Heart right ventricle (tissue), 16 donors: ENCODE data around the gene CFAP58. TPM values are rescaled to one million over a fixed set of nuclear protein-coding genes. Genes with fewer than 3 reads are reported as not detected.

ENCODE experiments used
- ATAC-seq, 8 donors: fragments of 200-7000 bp; cut with Tn5 transposase; one replicate each; pipeline ENCODE4 v1.9.1; 2020; ENCODE audit warnings: mild to moderate bottlenecking in 8 of 8, moderate library complexity in 8 of 8, moderate number of reproducible peaks in 1 of 8
- DNase-seq, 2 donors: peaks; one replicate each; pipeline ENCODE4 v3.0.0-alpha.2; 2020
- H3K27ac ChIP-seq, 10 donors: fragments of 200-600 bp; sonication (generic) in 2 of 10; one replicate each; pipeline versions ENCODE4 v1.5.0 to v1.8.0; 2020 to 2022; ENCODE audit warnings: mild to moderate bottlenecking in 3 of 10
- H3K27me3 ChIP-seq, 7 donors: fragments of 200-600 bp; one replicate each; pipeline ENCODE4 v1.8.0; 2021 to 2022; ENCODE audit warnings: mild to moderate bottlenecking in 2 of 7
- H3K36me3 ChIP-seq, 9 donors: fragments of 200-600 bp; sonication (generic) in 1 of 9; one replicate each; pipeline versions ENCODE4 v1.5.0 to v1.8.0; 2020 to 2022; ENCODE audit warnings: mild to moderate bottlenecking in 2 of 9
- H3K4me1 ChIP-seq, 9 donors: fragments of 200-600 bp; sonication (generic) in 1 of 9; one replicate each; pipeline versions ENCODE4 v1.5.0 to v1.8.0; 2020 to 2022; ENCODE audit warnings: mild to moderate bottlenecking in 4 of 9
- H3K4me3 ChIP-seq, 10 donors: fragments of 200-600 bp; sonication (generic) in 2 of 10; one replicate each; pipeline versions ENCODE4 v1.5.0 to v1.8.0; 2020 to 2022; ENCODE audit warnings: mild to moderate bottlenecking in 7 of 10, moderate library complexity in 2 of 10
- H3K9me3 ChIP-seq, 11 donors: fragments of 200-600 bp in 10 of 11; sonication (generic) in 2 of 11; one replicate each; pipeline versions ENCODE4 v1.5.0 to v1.8.0; 2013 to 2022; ENCODE audit warnings: mild to moderate bottlenecking in 2 of 11, control low read depth in 1 of 11, moderate library complexity in 1 of 11
- WGBS, 2 donors: extraction: QIAGEN DNeasy Blood & Tissue Kit; methylation state at CpG; one replicate each; pipeline ENCODE4 v1.1.7; 2013; ENCODE audit warnings: inconsistent platforms in 1 of 2; 5-methylcytosine and 5-hydroxymethylcytosine counted together
- intact Hi-C, 10 donors: fragments of 100-400 bp; cut with DNase I; formaldehyde crosslinking; loops; one replicate each; pipeline versions ENCODE4 v1.11.1 to v1.14.2; 2022
- polyA plus RNA-seq, 2 donors: library from polyadenylated mRNA; stranded (reverse); fragments of 200-250 nt; gene quantifications; one replicate each; pipeline ENCODE4 v1.2.3, GENCODE V29; 2013
- total RNA-seq, 10 donors: library from RNA; stranded (reverse); fragmentation: NEBNext Ultra II Directional in 3 of 10; extraction: Animal tissue kit (Norgen Biotek cat#: 25700) in 3 of 10; gene quantifications; one replicate each; pipeline versions ENCODE4 v1.2.1 to v1.2.4, GENCODE V29; 2021 to 2023
- TF ChIP-seq, protein P1 (sequence below), 9 donors: fragments of 200-600 bp; sonication (generic) in 2 of 9; IDR thresholded peaks; one replicate each; pipeline versions ENCODE4 v1.5.0 to v1.8.0; 2021 to 2022; ENCODE audit warnings: antibody characterized with exemption in 9 of 9, mild to moderate bottlenecking in 5 of 9, moderate library complexity in 1 of 9
- donor health status: Arrhythmogenic right ventricular cardiomyopathy.
- donor health status: ischemic (EF 13 %, LVEDD 7.1; RV severe dilation, severe dysfunction).
- donor health status: healthy with polysubstance abuse.
- donor health status: DM: no; HTN: yes; CAD: no.
- donor health status: DM: no; HTN: no; CAD: no.
- donor health status: ischemic (EF 25% LVEDD 6.9; RV normal size, moderate dysfunction).
- donor health status: ischemic (EF 25% LVEDD 5.7; RV mildly dilated, moderate dysfunction).
- donor health status: healthy.
- donor health status: DM: yes; HTN: yes; CAD: no.
- donor health status: Ischemic cardiomyopathy.
- donor health status: ischemic (EF 35%, LVEDD 5.7; RV mildly dilated, moderate dysfunction).
- donor health status: nonischemic (EF 11% LVEDD 7.7; RV severe dilation, severe dysfunction).
- donor health status: DM: yes; HTN: yes; CAD: no.
- donor health status: PGD.
- donor health status: ischemic (EF 29% LVEDD 5.4; RV normal size, mild dysfunction).
- donor health status: nonischemic (EF 23%, LVEDD 6.1; RV moderate dilation, normal function).

The CFAP58 gene
- total and polyA plus RNA-seq, 12 donors, result 0.58 to 5.8 (median 3.0) TPM

DNA sequence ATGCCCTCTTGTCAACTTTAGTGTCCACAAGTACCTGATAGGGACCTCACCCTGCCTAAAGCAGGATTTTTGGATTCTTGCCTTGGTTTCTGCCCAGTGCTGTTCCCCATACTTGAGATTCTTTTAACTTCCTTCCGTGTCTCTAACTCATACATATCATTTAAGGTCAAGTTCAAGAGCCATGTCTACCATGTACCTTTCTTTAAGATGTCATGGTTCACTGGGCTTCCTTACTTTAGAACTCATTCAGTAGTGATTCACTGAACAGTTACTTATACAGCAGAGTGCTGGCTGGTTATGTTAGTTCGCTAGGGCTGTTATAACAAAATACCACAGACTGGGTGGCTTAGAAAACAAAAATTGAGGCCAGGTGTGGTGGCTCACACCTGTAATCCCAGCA is 5.0 kb upstream of the CFAP58 start:
- DNase-seq (no peak), ATAC-seq (no peak)
- TF ChIP-seq, protein P1, sequence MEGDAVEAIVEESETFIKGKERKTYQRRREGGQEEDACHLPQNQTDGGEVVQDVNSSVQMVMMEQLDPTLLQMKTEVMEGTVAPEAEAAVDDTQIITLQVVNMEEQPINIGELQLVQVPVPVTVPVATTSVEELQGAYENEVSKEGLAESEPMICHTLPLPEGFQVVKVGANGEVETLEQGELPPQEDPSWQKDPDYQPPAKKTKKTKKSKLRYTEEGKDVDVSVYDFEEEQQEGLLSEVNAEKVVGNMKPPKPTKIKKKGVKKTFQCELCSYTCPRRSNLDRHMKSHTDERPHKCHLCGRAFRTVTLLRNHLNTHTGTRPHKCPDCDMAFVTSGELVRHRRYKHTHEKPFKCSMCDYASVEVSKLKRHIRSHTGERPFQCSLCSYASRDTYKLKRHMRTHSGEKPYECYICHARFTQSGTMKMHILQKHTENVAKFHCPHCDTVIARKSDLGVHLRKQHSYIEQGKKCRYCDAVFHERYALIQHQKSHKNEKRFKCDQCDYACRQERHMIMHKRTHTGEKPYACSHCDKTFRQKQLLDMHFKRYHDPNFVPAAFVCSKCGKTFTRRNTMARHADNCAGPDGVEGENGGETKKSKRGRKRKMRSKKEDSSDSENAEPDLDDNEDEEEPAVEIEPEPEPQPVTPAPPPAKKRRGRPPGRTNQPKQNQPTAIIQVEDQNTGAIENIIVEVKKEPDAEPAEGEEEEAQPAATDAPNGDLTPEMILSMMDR (IDR thresholded peaks at IDR 0.05), result no peak
- WGBS, 2 donors, result 68 to 79% methylated on average over 2 of the region's 2 CpGs
- Histone ChIP-seq H3K27me3 (no peaks in the 10 kb centered on the region), H3K4me1 (peaks cover 0 to 71% (median 21%) of the 10 kb centered on the region in 9 donors), H3K27ac (peak overlapping the region in 2 of 10 donors; percentile 56 to 90), H3K36me3 (no peaks in the 10 kb centered on the region), H3K4me3 (no peak overlapping the region), H3K9me3 (no peaks in the 10 kb centered on the region)
- intact Hi-C loops, result loop anchor here in 4 of 10 donors (5.0 to 10.0 kb wide), 3 partner anchors 41 to 464 kb away; no protein-coding TSS in a partner anchor

DNA sequence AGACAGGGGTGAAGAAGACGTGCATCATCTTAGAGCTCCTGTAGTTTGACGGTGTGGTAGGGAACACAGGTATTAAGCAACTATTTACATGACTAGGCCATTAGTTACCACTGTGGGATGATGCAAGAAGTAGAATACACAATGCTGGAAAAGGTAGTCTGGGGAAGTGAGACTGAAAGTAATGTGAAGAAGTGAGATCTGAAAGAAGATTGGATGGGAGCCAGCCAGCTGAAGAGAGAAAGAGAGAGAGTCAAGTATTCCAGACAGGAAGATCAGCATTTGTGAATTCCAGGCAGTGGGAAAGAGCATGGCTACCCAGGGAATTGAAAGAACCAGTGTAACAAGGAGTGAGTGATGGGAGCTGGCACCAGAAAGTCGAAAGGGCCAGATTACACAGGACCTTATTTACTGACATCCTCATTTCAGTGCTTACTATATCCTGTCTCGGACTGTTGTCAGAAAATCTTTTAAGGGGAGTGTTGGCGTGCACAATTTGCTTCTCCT is 4.0 kb upstream of the CFAP58 start:
- intact Hi-C loops, result loop anchor here (1.0 to 10.0 kb wide), 6 partner anchors 42 to 465 kb away; no protein-coding TSS in a partner anchor
- peak overlapping the region in 6 of 10 donors; percentile 9 to 40 (median 30) for H3K4me3 ChIP-seq
- H3K27me3 ChIP-seq, result no peaks in the 10 kb centered on the region
- H3K27ac ChIP-seq, result peak overlapping the region; percentile 1 to 90 (median 58)
- DNase-seq, result peak in 1 of 2 donors; percentile 26
- H3K9me3 ChIP-seq, result no peaks in the 10 kb centered on the region
- TF ChIP-seq, protein P1 (IDR thresholded peaks at IDR 0.05), result no peak
- ATAC-seq, result peak in 6 of 8 donors; percentile 2 to 32 (median 20)
- H3K4me1 ChIP-seq, result peaks cover 0 to 72% (median 20%) of the 10 kb centered on the region in 9 donors
- WGBS, 2 donors, result 37 to 43% methylated on average over 5 of the region's 5 CpGs
- no peaks in the 10 kb centered on the region for H3K36me3 ChIP-seq

DNA sequence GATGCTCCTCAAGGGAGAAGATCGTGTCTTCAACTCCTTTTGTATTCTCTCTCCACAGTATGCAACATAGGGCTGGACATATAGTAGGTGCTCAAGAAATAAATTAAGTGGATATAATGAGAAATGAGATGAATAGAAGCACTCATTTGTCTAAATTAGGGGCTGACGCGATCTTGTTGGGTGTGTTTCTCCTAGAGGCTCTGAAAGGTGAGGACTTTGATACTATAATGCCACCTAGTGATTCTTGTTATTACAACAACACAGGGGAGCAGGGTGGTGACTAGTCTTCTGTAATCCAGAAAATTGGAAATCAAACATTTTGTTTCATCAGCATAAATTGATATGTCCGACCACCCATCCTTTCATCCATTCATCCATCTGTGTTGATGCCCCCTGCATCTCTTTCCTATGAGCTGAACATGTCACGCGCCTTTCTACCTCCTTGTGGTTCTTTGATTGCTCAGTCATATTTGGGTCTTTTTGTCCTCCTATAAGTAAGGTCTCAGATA is 3.5 kb upstream of the CFAP58 start:
- 29 to 30% methylated on average over 6 of the region's 6 CpGs for WGBS, 2 donors
- peak in 1 of 2 donors; percentile 48 for DNase-seq
- intact Hi-C loops, result loop anchor here in 8 of 10 donors (1.0 to 2.0 kb wide), 3 partner anchors 45 to 59 kb away; no protein-coding TSS in a partner anchor
- TF ChIP-seq, protein P1 (IDR thresholded peaks at IDR 0.05), result peak; percentile 53 to 86 (median 74)
- peaks cover 0 to 76% (median 20%) of the 10 kb centered on the region in 9 donors for H3K4me1 ChIP-seq
- peak; percentile 56 to 84 (median 74) for ATAC-seq
- H3K9me3 ChIP-seq, result no peaks in the 10 kb centered on the region
- H3K27ac ChIP-seq, result peak overlapping the region; percentile 1 to 90 (median 58)
- H3K4me3 ChIP-seq, result peak overlapping the region in 6 of 10 donors; percentile 9 to 40 (median 30)
- no peaks in the 10 kb centered on the region for H3K36me3 ChIP-seq
- H3K27me3 ChIP-seq, result no peaks in the 10 kb centered on the region

DNA sequence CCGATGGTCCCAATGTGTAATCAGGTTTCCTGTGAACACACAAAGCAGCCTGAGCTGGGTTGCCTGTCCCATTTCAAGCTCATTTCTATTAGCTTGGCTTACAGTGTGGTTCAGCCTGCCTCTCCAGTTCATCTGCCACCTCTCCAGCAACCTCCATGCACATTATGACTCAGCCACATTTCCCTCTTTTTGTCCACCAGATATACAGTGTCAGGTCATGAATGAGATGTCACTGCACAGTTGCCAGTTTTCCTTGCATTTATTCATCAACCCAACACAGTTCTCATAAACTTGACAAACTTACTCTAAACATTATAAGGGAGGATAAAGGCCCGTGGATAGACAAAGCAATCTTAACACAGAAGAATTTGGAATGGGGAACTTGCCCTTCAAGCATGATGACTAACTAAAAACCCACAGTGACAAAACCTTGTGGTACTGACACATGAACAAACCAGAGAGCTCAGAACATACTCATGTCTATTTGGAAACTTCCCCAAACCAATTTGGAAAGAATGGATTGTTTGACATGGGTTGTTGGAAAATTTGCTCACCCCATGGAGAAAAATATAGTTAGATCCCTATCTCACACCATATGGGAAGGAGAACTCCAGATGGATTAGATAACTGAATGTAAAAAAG is 2.5 kb upstream of the CFAP58 start:
- Histone ChIP-seq H3K9me3 (no peaks in the 10 kb centered on the region), H3K27me3 (no peaks in the 10 kb centered on the region), H3K4me3 (no peak overlapping the region), H3K4me1 (peaks cover 0 to 69% (median 20%) of the 10 kb centered on the region in 9 donors), H3K36me3 (no peaks in the 10 kb centered on the region), H3K27ac (peak overlapping the region in 3 of 10 donors; percentile 2 to 90 (median 5))
- WGBS, 2 donors, result 76 to 77% methylated on average over 2 of the region's 2 CpGs
- no peak for ATAC-seq
- TF ChIP-seq, protein P1 (IDR thresholded peaks at IDR 0.05), result no peak
- DNase-seq, result no peak
- intact Hi-C loops, result loop anchor here in 3 of 10 donors (1.0 to 2.0 kb wide), 2 partner anchors 47 to 60 kb away; no protein-coding TSS in a partner anchor
